HG03354 (cell line): ENCODE measurements around the gene TBC1D28.
"Not testable (repeated sequence)": the region's sequence is repeated elsewhere in the genome, so short reads cannot be mapped to it uniquely, and the experiment has no call there.

Experiments used
- ATAC-seq: cut with Tn5 transposase; IDR thresholded peaks from one replicate; pipeline ENCODE4 v1.9.1; 2021; ENCODE audit warnings: mild to moderate bottlenecking; ENCODE audit not compliant: unreplicated experiment, poor library complexity, severe bottlenecking

TBC1D28 gene

DNA sequence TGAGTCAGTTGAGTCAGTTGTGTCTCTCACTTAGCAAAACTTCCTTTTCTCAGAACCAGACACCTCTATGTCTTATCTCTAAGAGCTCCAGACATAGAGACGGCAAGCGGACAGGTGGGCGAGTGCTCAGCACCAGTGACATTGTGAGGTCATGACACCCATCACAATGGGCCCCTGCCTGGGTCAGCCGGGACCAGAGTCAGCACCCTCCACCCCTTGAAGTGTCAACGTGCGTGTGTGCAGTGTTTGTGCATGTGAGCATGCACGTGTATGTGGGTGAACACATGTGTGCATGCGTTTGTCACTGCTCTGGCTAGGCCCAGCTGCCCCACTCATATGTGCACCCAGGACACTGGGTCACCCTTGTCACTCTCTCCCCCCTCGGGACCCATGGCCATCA is at the start of gene TBC1D28:
TSS of gene TBC1D28 (minus strand) at position 101 of the 400 bp plus-strand sequence. CDS start 3,039 bp downstream, outside the sequence.
- not testable (repeated sequence) for ATAC-seq

DNA sequence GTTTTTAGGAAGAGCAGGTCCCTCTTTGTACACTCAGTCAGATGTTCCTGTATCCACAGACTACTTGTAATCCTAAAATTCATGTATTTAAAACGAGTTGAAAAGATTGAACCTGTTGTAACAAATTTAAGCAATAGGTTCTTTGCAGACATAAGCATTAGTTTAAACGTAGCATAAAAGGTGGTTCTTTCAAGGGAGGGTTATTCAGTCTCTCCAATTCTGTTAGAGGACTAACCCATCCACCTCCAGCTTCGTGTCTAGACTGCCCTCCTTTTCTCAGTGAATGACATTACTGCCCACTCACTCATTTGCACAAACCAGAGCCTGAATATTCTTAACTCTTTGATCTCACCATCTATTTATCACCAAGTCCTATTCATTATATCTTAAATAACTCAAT is 38.5 kb upstream of the TBC1D28 start:
- not testable (repeated sequence) for ATAC-seq

DNA sequence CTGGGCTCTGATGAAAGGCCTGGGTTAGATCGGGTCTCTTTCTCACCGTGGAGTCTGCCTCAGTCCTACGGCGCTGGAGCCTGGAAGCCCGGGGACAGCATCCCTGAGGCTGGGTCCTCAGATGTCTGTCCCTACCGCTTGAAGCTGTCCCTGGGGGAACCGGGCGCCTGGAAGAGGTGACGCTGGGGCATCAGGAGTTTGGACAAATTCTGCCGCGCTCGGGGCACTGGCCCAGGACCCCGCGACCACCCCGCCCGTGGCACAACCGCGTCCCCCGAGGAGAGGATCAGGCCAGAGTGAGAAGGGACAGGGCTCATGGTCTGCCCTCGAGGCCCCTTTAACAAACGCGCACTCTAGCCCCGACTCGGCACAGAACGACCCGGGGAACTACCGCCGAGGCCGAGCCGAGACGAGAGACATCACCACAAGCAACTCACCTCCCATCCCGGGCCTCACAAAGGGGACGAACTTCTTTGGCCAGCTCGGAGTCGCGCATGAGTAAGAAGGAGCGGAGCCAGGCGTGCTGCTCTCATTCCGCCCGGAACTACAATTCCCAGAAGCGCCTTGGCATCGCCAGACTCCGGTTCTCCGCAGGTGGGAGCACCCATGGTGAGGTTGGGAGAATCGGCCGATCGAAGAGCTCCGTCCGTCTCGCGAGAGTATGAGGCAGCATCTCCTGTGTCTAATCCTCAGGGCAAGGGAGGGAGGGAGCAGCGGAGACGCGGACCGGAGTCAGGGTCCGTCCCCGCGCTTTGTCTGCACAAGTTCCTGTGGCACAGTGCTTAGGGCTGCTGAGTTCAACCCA is 37.8 kb upstream of the TBC1D28 start, which contains the start of gene FOXO3B:
TSS of gene FOXO3B (minus strand) at position 548 of the 805 bp plus-strand sequence. CDS start 663 bp downstream, outside the sequence.
- peak; percentile 87 for ATAC-seq

DNA sequence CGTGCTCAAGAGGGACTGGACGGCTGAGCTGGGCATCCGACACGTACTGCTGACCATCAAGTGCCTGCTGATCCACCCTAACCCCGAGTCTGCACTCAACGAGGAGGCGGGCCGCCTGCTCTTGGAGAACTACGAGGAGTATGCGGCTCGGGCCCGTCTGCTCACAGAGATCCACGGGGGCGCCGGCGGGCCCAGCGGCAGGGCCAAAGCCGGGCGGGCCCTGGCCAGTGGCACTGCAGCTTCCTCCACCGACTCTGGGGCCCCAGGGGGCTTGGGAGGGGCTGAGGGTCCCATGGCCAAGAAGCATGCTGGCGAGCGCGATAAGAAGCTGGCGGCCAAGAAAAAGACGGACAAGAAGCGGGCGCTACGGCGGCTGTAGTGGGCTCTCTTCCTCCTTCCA is 33.2 kb upstream of the TBC1D28 start:
- not testable (repeated sequence) for ATAC-seq

DNA sequence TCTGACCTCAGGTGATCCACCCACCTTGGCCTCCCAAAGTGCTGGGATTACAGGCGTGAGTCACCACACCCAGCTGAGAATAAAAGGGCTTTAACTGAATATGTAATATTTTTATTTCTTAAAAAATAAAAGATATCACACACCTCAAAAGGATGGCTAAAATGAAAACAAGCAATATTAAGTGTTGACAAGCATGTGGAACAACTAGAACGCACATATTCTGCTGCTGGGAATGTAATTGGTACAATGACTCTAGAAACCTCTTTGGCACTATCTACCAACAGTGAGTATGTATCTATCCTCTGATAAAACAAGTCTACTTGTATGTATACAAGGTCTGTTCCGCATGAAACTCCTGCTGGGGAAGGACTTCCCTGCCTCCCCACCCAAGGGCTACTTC is 32.7 kb upstream of the TBC1D28 start:
- ATAC-seq, result not testable (repeated sequence)

DNA sequence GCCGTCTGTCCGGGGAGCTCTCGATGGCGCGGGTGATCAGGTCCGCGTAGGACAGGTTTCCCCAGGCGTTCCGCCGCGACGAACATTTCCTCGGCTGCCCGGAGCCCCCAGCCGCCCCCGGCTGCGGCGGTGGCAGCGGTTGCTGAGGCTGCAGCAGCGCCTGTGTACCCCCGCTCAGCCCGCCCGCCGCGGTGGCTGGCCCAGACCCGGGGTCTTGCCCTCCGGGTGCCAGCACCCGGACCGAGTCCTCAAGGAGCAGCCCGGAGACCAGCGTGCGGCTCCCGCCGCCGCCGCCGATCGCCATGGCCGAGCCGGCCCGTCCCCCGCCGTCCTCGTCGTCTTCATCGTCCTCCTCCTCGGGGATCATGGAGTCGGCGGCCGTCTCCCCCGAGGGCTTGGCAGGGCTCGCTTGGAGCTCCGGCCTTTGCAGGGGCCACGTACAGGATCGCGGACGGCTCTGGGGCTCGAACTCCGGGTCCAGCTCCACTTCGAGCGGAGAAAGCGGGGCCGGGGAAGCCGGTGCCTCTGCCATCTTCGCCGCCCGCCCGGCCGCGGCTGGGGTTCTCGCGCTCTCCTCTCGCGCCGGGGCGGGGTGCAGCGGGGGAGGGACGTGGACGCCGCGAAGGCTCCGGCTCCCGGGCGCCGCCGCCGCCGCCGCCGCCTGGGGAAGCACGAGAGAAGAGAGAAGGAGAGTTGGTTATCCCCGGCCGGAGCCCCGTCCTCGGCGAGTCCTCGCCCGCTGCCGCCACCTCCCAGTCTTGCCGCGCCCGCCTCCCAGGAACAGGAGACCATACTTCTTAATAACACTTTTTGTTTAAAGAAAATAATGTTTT is 28.4 kb upstream of the TBC1D28 start:
- not testable (repeated sequence) for ATAC-seq

DNA sequence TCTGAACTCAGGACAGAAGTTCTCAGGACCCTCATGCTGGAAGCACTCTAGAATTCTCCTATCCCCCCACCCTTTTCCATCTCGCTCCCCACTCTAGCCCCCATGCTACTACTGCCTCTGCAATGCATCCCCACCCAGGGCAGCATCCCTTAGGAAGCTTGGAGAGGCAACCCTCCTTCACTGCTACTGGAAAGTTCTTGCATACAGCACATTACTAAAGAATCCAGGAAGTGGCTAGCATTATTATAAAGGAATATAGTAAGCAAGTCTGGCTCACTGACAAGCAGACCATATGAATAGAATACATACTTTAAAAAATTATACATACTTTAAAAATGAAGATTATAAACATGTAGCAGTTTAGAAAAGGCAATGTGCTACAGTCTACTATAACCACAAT is 24.4 kb upstream of the TBC1D28 start:
- ATAC-seq, result not testable (repeated sequence)

DNA sequence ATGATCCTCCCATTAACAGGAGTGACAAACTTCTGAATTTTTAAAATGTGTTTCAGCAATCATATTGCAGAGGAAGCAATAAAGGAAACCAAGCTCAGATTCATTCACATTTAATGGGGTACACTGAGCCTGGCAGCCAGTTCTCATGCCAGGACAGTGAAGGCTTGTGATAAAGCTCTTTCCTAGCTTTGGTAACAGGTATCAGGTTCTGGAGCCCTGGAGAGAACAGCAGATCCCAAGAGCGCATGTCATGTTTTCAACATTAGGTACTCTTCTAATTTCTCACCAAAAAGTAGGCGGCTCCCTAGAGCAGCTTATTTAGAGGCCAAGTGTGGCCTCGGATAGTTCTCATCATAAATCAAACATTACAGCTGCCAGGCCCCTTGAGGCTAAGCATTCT is 23.3 kb upstream of the TBC1D28 start:
- ATAC-seq, result not testable (repeated sequence)

DNA sequence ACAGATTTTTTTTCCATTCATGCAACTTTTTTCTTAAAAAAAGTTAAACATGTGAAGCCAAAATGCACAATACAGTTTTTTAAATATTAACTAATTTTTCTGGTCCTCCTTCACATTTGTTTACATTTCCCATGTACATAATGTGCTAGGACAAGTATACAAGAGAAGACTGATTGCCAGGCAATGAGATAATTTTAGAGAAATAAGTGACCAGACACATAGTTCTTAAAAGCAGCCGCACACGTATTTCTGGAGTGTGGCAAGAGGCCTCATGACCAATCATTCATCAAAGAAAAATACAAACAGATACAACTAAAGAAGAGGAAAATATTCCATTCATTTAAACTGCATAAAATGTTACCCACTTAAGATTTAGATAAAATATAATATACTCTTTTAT is 22.1 kb upstream of the TBC1D28 start:
- ATAC-seq, result not testable (repeated sequence)

DNA sequence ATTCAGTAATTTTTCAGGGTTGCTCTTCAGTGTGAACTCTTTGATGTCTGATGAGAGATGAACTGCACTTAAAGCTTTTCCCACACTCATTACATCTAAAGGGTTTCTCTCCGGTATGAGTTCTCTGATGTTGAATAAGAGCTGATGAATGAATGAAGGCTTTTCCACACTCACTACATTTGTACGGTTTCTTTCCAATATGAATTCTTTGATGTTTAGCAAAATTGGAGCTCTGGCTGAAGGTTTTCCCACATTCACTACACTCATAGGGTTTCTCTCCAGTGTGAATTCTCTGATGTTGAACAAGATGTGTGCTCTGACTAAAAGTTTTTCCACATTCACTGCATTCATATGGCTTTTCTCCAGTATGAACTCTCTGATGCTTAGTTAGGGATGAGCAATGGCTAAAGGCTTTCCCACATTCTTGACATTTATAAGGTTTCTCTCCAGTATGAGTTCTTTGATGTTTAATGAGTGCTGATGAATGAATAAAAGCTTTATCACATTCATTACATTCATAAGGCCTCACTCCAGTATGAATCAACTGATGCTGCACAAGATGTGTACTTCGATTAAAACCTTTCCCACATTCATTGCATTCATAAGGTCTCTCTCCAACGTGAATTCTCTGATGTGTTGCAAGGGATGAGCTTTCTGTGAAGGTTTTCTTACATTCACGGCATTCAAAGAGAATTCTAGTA is 17.9 kb upstream of the TBC1D28 start:
- ATAC-seq, result not testable (repeated sequence)

DNA sequence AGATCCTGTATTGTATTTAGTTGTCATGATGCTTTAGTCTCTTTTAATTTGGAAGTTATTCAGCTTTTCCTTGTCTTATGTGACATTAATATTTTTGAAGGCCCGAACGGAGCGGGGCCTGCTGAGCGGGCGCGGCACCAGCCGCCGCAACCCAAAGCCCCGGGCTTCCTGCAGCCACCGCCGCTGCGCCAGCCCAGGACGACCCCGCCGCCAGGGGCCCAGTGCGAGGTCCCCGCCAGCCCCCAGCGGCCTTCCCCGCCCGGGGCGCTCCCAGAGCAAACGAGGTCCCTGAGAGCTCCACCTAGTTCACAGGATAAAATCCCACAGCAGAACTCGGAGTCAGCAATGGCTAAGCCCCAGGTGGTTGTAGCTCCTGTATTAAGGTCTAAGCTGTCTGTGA is 5.9 kb upstream of the TBC1D28 start:
- ATAC-seq, result not testable (repeated sequence)

DNA sequence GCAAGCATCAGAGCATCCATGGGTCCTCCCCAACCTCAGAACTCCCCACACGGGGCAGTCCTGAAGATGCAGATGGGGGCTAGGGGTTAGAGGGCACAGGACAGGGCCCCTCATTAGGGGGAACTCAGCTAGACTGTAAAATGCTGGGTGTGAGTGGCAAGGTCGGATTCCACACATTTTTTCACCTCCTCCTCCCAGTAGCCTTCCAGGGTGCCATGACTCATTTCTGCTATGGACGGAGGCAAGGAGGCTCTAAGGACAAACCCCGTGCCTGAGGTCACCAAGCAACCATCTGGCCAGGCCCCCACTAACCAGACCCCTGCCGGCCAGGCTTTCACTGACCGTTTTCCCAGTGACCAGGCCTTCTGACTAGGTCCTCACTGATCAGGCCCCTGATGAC is 1.1 kb downstream of the TBC1D28 start:
- not testable (repeated sequence) for ATAC-seq

DNA sequence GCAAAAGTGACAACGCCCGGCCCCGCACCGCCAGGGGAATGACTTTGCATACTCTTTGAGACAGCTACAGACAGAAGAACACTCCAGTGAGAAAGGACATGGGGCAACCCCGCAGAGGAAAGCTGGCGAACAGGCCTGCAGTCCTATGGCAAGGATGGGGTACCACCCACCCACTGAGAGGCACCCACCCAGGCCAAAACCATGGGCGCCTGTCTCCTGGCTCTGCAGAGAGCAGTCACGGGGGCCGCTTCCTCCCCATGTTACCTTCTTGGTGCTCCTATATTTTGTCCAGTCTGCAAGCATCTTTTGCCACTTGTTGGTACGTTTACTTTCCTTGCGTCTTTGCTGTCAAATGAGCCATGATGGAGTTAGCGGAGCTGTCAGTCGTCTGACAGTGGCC is 5.8 kb downstream of the TBC1D28 start:
- not testable (repeated sequence) for ATAC-seq

DNA sequence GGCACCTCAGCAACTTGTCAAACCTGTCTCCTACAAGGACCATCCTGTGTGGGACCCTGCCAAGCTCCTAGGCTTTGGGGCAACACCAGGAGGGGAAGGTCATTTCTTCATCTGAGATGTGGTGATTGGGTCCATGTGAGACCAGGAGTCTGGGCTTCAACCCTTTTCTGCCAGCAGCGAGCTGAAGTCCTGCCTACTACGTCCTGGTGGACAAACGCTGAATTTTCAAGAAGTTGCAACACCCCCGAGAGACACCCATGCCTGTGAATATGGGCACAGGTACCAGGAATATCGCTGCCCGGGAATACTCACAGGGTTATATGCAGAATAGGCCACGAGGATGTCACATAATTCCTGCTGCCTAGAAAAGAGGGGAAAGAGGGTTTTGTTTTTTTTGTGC is 8.0 kb downstream of the TBC1D28 start:
- ATAC-seq, result not testable (repeated sequence)

DNA sequence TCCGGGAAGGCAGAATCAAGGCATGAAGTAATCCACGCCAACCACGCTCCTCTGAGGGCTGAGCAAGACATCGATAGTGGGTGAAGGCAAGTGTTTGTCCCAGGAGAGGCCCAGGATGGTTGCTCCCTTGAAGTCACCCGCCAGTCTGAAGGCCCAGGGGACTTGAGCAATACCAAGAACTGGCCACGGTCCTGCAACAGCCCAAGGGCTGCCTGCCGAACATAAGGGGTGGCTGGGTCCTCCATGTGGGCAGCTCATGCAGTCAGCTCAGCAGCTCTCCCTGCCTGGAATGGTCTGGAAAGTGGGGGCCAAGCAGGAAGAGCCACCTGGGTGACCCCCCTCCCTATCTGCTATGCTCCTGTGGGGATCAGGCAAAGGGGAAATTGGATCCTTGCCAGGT is 8.4 kb downstream of the TBC1D28 start:
- ATAC-seq, result not testable (repeated sequence)

DNA sequence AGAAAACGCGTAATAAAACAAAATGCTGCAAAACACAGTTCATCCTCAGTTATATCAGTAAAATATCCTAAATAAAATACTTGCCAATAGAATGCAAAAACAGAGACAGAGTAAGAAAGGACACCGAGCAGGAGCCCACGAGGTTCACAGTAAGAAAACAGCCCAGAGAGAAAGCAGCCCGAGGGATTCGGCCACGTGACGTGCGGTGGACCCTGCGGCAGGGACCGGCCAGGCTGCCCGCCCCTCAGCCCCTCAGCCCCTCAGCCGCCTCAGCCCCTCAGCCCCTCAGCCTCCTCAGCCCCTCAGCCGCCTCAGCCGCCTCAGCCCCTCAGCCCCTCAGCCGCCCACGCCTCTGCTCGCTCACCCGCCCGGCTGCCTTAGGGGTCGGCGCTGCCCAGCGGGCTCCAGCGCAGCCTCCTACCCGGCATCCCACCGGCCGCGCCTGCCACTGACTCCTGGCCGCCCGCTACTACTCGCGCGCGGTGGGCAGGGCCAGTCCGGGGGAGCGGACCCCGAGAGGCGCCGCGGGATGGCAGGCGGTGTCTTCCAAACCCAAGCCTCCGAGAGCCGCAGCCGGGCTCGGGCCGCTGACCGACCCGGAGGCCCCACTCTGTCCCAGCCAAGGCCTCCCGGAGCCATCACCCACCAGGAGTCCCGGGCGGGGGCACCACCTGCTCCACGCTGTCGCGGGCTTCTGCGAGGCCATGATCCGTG is 9.5 kb downstream of the TBC1D28 start:
- not testable (repeated sequence) for ATAC-seq

DNA sequence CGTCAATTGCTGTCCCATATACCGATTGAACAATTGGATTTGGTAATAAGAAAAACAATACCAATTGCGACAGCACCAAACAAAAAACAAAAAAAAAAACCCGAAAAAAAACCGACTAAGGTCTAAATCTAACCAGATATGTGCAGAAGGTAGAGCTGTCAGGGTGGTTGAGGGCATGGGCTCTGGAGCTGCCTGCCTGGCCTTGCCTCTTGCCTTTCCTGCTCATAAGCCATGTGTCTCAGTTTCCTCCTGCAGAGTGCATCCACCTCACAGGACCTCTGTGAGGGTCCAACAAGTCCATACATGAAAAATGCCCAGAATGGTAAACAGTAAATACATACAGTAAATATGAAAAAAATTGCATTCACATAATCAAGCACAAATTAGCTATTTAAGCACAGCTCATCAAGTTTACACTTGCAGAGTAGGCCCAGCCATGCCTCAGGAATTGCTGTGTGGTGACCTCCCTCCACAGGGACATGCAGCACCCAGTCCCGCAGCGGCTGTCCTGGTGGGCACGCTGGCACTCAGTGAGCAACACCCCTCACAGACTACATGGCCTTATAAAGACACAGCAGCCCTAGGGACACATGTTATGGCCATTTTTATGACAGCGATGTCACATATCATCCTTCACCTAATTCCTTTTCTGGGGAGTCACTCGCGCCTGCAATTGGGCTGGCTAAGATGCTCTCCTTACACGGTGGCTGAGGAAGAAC is 17.9 kb downstream of the TBC1D28 start:
- no peak for ATAC-seq

DNA sequence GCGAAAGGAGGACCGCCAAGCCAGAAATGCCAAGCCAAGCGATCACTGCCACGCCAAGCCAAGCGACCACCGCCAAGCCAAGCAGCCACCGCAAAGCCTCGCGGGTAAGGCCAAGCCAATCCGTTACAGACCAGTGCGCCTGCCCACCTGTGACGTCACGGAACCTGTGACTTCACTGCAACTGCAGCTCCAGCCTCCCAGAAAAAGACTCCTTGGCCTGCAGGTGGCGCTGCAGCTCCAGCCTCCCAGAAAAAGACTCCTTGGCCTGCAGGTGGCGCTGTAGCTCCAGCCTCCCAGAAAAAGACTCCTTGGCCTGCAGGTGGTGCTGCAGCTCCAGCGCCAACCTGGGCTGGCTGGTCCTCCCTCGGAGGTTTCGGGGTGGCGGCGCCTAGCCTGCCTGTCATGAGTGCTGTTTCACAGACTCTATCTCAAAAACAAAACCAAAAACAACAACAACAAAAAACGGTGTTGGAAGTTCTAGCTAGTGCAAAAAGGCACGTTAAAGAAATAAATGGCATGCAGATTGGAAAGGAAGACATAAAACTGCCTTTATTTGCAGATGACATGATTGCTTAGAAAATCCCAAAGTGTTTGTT is 18.6 kb downstream of the TBC1D28 start:
- ATAC-seq, result peak; percentile 79
